ENCODE results near the gene FBXO4. TPM values are rescaled to one million over a fixed set of nuclear protein-coding genes. Genes with fewer than 3 reads are reported as not detected.
A peak's percentile ranks its signal among the peaks of the same experiment; 100 is the strongest.

The FBXO4 gene
- total RNA-seq, 1 donor from 2014 or later = 0.64 TPM

DNA sequence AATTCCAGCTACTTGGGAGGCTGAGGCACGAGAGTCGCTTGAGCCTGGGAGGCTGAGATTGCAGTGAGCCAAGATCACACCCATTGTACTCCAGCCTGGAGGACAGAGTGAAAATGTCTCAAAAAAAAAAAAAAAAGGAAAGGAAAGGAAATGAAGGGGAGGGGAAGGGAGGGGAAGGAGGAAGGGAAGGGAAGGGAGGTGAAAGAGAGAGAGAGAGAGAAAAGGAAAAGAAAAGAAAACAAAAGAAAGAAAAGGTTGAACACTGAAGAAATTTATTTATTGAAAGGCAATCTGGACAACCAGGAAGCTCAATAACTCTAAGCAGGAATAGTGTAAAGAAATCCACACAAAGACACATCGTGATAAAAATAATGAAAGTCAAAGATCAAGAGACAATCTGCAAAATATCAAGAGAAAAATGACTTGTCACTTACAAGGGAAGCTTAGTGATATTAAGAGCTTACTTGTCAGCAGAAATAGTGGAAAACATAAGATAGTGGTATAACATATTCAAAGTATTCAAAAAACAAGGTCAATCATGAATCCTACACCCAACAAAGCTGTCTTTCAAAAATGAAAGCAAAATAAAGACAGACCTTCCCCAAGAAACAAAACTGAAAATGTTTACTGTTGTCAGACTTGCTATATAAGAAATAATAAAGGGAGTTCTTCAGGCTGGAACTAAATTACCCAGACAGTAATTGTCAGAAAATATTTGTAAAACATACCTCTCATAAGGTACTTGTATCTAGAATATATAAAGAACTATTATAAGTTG is 31.8 kb upstream of the FBXO4 start:
- Histone ChIP-seq H3K9me3 (no peaks in the 10 kb centered on the region), H3K27me3 (no peaks in the 10 kb centered on the region), H3K27ac (no peak overlapping the region), H3K36me3 (no peaks in the 10 kb centered on the region), H3K4me1 (no peaks in the 10 kb centered on the region), H3K4me3 (no peak overlapping the region)
- intact Hi-C loops (cut with DNase I) = no loop called here
- TF ChIP-seq, protein P1, sequence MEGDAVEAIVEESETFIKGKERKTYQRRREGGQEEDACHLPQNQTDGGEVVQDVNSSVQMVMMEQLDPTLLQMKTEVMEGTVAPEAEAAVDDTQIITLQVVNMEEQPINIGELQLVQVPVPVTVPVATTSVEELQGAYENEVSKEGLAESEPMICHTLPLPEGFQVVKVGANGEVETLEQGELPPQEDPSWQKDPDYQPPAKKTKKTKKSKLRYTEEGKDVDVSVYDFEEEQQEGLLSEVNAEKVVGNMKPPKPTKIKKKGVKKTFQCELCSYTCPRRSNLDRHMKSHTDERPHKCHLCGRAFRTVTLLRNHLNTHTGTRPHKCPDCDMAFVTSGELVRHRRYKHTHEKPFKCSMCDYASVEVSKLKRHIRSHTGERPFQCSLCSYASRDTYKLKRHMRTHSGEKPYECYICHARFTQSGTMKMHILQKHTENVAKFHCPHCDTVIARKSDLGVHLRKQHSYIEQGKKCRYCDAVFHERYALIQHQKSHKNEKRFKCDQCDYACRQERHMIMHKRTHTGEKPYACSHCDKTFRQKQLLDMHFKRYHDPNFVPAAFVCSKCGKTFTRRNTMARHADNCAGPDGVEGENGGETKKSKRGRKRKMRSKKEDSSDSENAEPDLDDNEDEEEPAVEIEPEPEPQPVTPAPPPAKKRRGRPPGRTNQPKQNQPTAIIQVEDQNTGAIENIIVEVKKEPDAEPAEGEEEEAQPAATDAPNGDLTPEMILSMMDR (IDR thresholded peaks at IDR 0.05) = no peak
- no peak for DNase-seq (ENCODE audit: low spot score in 2 of 2)

DNA sequence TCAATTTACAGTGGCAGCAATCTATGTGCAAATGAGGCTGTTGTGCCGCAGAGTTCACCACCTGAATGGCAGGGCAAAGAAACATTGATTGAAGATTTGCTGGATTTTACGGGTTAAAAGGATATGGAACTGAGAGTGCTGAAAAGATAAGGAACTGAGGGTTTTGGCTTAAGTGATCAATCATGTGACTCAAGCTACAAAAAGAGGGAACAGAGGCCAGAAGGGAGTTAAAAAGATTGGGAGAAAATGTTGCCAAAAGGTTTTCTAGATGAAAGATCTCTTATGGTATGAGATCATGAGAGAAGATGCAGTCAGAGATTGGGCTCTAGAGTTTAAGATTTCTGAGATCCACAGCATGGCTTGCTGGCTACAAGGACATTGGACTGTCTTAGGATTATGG is 28.9 kb upstream of the FBXO4 start:
- no peaks in the 10 kb centered on the region for H3K27me3 ChIP-seq

DNA sequence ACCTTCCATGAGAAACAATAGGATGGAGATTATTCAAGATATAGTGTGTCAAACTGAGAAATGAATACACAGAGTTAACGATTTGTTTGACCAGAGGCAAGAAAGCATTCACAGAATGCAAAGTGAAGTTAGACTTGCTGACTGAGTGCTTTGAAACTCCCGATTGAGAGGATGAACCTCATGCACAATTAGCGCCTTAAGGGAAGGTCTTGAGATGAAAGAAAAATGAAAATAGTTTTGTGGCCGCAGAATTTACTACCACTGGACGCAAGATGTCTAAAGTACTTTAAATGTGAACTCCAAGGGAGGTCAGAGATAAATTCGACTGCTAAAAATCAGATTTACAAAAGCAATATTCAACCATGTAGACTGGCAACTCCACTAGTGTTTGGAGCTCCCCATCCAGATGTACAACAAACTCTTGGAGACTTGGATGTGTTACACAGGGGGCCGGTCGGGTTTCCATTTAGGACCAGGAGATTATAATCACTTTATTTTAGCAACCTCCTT is 21.6 kb upstream of the FBXO4 start:
- peak overlapping the region; percentile 83 to 94 for H3K27ac ChIP-seq
- intact Hi-C loops (cut with DNase I) = loop anchor here (10.0 kb wide), 3 partner anchors 1069 to 1411 kb away; partner anchors contain the start of genes HMGCS1 and RPL37
- no peaks in the 10 kb centered on the region for H3K27me3 ChIP-seq
- peaks cover 3 to 6% of the 10 kb centered on the region in 2 donors for H3K4me1 ChIP-seq
- H3K9me3 ChIP-seq = no peaks in the 10 kb centered on the region
- peak overlapping the region; percentile 46 to 72 for H3K4me3 ChIP-seq
- no peak for DNase-seq (ENCODE audit: low spot score in 2 of 2)
- peaks cover 6 to 9% of the 10 kb centered on the region in 2 donors for H3K36me3 ChIP-seq
- TF ChIP-seq, protein P1 (IDR thresholded peaks at IDR 0.05) = no peak

More for the DNA sequence above, 28.9 kb upstream of the FBXO4 start:
- DNase-seq (ENCODE audit: low spot score in 2 of 2) = no peak
- Histone ChIP-seq H3K4me3 (no peak overlapping the region), H3K9me3 (no peaks in the 10 kb centered on the region), H3K27ac (no peak overlapping the region), H3K4me1 (no peaks in the 10 kb centered on the region), H3K36me3 (no peaks in the 10 kb centered on the region)
- TF ChIP-seq, protein P1 (IDR thresholded peaks at IDR 0.05) = no peak
- intact Hi-C loops (cut with DNase I) = no loop called here

DNA sequence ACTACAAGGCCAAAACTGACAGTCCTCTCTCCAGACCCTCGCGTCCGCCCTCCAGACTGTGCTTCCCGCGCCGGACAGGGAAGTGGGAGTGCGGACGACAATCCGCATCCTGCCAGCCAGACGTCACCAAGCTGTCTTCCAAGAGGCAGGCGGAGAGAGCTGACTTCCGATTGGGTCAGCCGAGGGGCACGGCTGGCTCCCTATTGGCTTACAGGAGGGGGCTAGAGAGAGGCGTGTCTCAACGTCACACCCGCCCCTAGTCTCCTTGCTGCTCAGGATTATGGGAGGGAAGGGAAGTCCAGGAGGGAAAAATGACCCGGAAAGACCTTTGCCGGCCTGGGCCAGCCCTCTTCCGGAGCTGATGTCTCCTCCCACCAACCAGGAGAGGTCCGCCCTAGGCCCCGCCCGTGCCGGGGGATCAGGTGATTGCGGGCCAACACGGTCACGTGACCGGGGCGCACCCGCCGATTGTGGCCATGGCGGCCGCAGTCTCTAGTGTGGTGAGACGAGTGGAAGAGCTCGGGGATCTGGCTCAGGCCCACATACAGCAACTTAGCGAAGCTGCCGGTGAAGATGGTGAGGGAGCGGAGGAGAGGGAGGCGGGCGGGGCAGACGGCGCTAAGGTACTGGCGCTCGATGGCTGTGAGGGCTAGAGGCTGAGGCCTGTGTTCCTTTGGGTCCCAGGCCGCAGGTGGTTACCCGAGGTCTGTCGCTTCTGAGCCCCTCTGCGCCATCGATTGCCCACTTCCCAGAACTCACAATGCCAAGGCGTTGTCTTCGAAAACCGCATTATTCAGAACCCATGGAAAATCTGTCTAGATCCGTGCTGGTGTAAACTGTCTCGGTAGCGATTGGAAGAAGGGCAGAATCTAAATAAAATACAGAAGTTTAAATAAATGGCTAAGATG is 20.9 kb upstream of the FBXO4 start, which contains the start of gene RIMOC1:
Gene RIMOC1, plus strand, starts transcription at position 453 of the 908 bp plus-strand sequence. Its CDS starts 24 bp downstream, at position 477.
- peak within 1 kb of the TSS; percentile 75 to 79 for H3K4me3 ChIP-seq
- peak within 1 kb of the TSS; percentile 87 to 94 for H3K27ac ChIP-seq
- H3K4me1 ChIP-seq = peaks cover 3 to 6% of the 10 kb centered on the region in 2 donors
- peak; percentile 98 to 100 for DNase-seq (ENCODE audit: low spot score in 2 of 2)
- H3K36me3 ChIP-seq = peaks cover 12 to 15% of the 10 kb centered on the region in 2 donors
- intact Hi-C loops (cut with DNase I) = loop anchor here (1.0 to 10.0 kb wide), 5 partner anchors 21 to 1411 kb away; partner anchors contain the start of genes FBXO4, HMGCS1, OXCT1 and RPL37
- no peaks in the 10 kb centered on the region for H3K9me3 ChIP-seq
- TF ChIP-seq, protein P1 (IDR thresholded peaks at IDR 0.05) = no peak
- no peaks in the 10 kb centered on the region for H3K27me3 ChIP-seq

DNA sequence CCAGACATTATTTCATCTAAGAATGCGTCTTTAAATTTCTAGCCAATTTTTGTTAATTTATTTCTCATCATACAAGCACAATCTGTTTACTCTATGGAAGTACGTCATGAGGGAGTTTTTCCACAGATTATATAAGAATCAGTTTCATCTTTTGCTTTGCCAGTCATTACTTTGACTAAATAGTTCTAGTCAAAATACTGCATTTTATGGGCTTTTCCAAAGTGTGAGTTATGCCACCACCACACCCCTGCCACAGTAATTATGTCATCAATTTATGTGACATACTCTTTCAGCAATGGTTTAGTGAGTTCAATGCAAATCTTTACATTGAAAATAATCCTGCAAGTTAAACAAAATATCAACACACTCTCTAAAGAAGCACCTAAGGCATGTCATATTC is 18.9 kb upstream of the FBXO4 start:
- peaks cover 3 to 6% of the 10 kb centered on the region in 2 donors for H3K4me1 ChIP-seq
- H3K27me3 ChIP-seq = no peaks in the 10 kb centered on the region
- H3K9me3 ChIP-seq = no peaks in the 10 kb centered on the region
- H3K27ac ChIP-seq = no peak overlapping the region
- H3K36me3 ChIP-seq = peaks cover 22 to 35% of the 10 kb centered on the region in 2 donors
- TF ChIP-seq, protein P1 (IDR thresholded peaks at IDR 0.05) = no peak
- intact Hi-C loops (cut with DNase I) = loop anchor here (5.0 to 10.0 kb wide), 4 partner anchors 1071 to 1409 kb away; partner anchors contain the start of genes HMGCS1, RPL37 and TTC33
- DNase-seq (ENCODE audit: low spot score in 2 of 2) = no peak
- no peak overlapping the region for H3K4me3 ChIP-seq
